ENCODE results near the gene S100A5.
"Not testable (repeated sequence)": the region's sequence is repeated elsewhere in the genome, so short reads cannot be mapped to it uniquely, and the experiment has no call there.

S100A5 gene

GRCh38 chr1:153532181-153532580 is 8.6 kb downstream of the S100A5 start:
- DNase-seq: peak; percentile 42

GRCh38 chr1:153531638-153532037 is 9.1 kb downstream of the S100A5 start:
- DNase-seq: no peak

- DNase-seq: no peak
These were observed 13.1 kb downstream of the S100A5 start for GRCh38 chr1:153527683-153528040.

DNA sequence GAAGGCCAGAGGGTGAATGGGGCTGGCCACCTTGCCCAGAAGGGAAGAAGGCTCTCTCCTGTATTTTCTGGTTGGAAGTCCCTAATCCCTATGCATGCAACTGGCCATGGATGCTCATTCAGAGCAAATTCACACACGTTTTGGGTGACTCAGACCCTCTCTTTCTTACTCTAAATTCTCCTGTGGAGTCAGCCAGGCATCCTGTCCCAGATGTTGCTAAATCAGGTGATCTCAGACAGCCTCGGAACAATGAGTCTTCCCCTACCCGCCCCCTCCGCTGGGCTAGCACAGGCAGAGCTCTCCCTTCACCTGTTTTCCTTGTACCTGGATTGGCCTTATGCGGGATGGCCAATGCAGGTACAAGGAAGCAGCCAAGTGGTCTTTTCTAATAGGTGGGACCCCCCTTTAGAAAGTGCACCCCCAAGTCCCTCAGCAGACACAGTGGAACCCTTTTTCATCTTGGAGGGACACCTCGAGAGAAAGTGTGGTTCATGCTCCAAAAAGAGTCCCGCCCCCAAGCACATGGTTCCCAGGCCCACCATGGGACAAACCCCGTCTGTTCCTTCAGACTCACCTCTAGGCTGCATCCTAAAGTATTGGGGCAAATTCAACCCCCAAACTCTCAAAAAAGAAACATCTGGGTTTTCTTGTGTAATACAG is 13.6 kb downstream of the S100A5 start:
- no peak for DNase-seq

DNA sequence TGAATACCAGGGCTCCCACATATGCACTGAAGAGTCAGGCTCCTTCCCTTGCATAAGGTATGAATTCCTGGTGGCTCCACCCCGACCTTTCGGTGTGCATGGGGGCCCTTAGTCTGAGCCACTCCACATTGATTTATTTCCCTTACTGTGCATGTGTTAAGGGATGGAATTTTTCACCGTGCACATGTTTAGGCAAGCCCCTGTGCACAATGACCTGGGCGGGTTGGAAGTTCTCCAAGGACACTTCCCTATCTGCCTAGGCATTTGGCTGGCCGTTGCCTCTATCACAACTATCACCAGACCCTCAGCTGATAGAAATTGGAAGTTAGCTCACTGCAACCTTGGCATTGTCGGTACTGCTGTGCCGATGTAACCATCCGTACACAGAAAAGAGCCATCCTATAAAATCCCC is 14.6 kb downstream of the S100A5 start:
- no peak for DNase-seq

DNA sequence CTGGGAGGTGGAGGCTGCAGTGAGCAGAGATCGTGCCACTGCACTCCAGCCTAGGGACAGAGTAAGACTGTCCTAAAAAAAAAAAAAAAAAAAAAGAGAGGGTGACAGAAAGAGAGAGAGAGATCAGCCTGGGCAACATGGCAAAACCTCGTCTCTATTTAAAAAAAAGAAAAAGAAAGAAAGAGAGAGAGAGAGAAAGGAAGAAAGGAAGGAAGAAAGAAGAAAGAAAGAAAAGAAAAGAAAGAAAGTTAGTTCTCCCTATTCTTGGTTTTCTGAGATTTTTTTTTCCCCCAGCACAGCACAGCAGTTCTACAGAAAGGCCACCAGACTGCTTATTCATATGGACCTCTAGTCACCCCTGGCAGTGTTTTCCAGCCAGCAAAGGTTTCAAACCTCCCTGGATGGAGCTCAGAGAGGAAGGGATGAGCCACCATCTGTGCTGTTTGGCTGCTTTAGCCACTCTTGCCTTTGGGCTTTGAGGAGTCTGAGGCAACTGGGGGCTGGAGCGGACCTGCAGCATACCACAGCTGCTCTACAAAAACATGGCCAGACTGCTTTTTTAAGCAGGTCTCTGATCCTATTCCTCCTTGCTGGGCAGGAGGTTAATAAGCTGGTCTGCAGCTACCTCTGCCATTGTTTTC is 15.5 kb downstream of the S100A5 start:
- no peak for DNase-seq

DNA sequence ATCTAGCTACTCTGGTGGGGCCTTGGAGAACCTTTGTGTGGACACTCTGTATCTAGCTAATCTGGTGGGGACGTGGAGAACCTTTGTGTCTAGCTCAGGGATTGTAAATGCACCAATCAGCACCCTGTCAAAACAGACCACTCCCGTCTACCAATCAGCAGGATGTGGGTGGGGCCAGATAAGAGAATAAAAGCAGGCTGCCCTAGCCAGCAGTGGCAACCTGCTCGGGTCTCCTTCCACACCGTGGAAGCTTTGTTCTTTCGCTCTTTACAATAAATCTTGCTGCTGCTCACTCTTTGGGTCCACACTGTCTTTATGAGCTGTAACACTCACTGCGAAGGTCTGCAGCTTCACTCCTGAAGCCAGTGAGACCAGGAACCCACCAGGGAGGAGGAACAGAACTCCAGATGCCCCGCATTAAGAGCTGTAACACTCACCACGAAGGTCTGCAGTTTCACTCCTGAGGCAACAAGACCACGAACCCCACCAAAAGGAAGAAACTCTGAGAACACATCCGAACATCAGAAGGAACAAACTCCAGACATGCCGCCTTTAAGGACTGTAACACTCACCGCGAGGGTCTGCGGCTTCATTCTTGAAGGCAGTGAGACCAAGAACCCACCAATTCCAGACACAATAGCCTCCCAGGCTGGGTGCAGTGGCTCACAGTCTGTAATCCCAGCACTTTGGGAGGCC is 18.2 kb downstream of the S100A5 start:
- DNase-seq: not testable (repeated sequence)

DNA sequence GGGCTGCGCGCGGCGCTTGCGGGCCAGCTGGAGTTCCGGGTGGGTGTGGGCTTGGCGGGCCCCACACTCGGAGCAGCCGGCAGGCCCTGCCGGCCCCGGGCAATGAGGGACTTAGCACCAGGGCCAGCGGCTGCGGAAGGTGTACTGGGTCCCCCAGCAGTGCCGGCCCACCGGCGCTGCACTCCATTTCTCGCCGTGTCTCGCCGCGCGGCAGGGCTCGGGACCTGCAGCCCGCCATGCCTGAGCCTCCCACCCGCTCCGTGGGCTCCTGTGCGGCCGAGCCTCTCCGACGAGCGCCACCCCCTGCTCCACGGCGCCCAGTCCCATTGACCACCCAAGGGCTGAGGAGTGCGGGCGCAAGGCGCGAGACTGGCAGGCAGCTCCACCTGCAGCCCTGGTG is 18.9 kb downstream of the S100A5 start:
- DNase-seq: not testable (repeated sequence)

GRCh38 chr1:153520818-153521476 is 19.8 kb downstream of the S100A5 start:
- DNase-seq: no peak

DNA sequence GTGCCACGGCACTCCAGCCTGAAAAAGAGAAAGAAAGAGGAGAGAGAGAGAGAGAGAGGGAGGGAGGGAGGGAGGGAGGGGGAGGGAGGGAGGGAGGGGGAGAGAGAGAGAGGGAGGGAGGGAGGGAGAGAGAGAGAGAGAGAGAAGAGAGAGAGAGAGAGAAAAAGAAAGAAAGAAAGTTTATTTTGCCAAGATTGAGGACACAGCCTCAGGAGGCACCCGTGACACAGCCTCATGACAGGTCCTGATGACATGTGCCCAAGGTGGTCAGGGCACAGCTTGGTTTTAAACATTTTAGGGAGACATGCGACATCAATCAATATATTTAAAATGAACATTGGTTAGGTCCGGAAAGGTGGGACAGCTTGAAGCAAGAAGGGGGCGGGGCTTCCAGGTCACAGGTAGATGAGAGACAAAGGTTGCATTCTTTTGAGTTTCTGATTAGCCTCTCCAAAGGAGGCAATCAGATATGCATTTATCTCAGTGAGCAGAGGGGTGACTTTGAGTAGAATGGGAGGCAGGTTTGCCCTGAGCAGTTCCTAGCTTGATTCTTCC is 20.5 kb downstream of the S100A5 start:
- DNase-seq: not testable (repeated sequence)

DNA sequence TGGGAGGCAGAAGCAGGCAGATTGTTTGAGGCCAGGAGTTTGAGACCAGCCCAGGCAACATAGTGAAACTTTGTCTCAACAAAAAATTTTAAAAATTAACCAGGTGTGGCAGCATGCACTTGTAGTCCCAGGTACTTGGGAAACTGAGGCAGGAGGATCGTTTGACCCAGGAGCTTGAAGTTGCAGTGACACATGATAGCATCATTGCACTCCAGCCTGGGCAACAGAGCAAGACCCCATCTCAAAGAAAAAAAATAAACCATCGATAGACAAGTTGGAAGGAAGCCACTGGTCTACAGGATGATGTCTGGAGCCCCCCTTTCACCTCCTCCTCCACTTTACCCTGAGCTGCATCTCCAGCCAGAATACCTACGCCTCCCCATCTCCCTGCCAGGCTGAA is 21.5 kb downstream of the S100A5 start:
- DNase-seq: no peak

- no peak for DNase-seq
These were observed 25.0 kb downstream of the S100A5 start for GRCh38 chr1:153515504-153516394.

DNA sequence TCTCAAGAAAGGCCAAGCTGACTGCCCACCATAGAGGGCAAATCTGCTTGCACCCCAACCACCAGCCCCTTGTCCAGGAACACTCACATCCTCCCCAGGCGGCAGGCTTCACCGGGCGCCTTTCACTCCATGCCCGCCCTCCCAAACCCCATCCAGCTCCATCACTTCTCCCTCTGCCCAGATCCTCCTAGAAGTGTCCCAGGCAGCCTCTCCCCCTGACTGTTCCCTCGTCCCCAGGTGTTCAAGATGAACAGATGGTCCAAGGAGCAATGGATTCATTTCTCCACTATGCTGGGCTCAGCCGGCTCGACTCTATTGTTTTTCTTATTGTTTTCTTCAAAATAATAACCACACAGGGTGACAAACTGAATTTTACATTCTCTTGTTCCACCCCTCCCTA is 27.1 kb downstream of the S100A5 start:
- no peak for DNase-seq

DNA sequence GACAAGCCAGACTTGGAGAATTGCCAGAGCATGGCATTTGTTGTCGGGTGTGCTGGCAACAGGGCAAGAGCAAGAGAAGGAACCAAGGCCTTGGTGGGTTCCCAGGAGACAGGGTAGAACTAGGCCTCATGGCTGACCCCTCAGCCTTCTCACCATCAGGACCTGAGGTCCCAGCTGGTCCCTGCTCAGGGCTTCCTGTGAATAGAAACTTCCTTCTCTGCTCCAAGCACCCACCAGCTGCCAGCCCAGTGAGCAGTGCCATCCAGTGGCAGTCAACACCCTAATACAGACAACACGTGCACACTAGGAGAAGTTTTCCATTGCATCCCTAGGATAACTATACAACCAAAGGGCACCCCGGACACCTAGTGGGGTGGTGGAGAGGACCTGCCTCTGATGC is 27.7 kb downstream of the S100A5 start:
- DNase-seq: no peak

DNA sequence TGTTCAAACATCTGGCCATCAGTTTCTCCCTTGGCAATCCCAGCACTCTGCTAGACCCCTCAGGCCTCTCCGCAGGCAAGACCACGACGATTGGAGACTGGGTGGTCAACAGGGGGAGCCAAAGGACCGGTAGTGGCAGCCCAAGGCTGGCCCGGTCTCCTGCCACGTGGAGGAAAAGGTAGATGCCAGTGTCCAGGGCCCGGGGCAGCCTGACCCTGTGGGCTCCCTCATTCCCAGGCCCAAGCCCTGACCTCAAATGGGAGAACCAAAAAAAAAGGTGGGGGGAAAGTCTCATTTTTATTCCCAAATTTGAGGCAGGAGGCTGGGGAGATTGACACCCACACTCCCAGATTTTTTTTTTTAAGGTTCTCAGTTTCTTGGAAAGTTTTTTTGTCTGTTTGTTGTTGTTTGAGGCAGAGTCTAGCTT is 29.7 kb downstream of the S100A5 start:
- DNase-seq: peak; percentile 64

DNA sequence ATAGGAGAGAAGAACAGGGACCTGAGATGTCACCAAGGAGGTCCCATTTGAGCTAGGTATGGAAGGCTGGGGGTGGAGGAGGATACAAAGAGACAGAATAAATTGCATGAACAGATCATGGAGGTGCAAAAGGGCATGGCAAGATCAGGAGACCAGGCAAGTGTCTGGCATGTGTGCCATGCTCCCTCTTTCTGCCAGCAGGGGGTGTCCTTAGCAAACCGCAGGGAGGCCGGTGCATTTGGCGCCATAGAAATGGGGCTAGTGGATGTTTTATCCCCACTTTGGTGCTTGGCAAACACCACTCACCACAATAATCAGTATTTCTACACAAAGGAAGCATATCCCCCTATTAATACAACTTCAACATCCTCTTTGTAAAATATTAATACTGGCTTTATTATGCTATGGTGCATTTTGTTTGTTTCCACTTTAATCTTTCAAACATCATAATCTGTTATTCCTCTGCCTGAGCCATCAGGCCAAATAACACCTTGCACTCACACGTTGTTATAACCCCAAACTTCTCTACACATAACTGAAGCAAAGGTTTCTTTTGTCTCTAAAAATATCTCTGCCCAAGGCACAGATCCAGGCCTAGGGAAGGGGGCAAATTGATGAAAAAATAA is 30.9 kb downstream of the S100A5 start:
- peak; percentile 44 for DNase-seq

- no peak for DNase-seq
These were observed 31.7 kb downstream of the S100A5 start for GRCh38 chr1:153509036-153509435.

GRCh38 chr1:153507926-153508583 is 32.7 kb downstream of the S100A5 start:
- DNase-seq: no peak

- no peak for DNase-seq
These were observed 33.8 kb downstream of the S100A5 start for GRCh38 chr1:153506831-153507413.

GRCh38 chr1:153506386-153506785 is 34.3 kb downstream of the S100A5 start:
- DNase-seq: no peak

GRCh38 chr1:153505576-153505975 is 35.2 kb downstream of the S100A5 start:
- no peak for DNase-seq
